Mammary epithelial cell (primary cell): ENCODE measurements around the gene GRPEL1.

Experiments
- CTCF ChIP-seq, 2 donors: IDR thresholded peaks in 1 of 2; conservative IDR thresholded peaks in 1 of 2; 2 replicates each; pipeline ENCODE4 v1.5.1; 2011 to 2012; ENCODE audit warnings: inconsistent platforms in 2 of 2, low read length in 2 of 2, mild to moderate bottlenecking in 2 of 2, control low read depth in 1 of 2, low read depth in 1 of 2; ENCODE audit not compliant: insufficient read depth in 1 of 2; ENCODE audit errors: extremely low read depth in 1 of 2
- EZH2 ChIP-seq: IDR thresholded peaks from 2 replicates; pipeline ENCODE4 v1.6.1; 2012; ENCODE audit warnings: low read length, inconsistent platforms, borderline replicate concordance

- TF ChIP-seq CTCF (conservative IDR thresholded peaks at IDR 0.05 in 1 of 2, IDR thresholded peaks at IDR 0.05 in 1 of 2; ENCODE audit: extremely low read depth in 1 of 2, insufficient read depth in 1 of 2, low read depth in 1 of 2, low read length in 2 of 2) (no peak), EZH2 (no peak)
Measured at GRCh38 chr4:7029921-7030320, 37.9 kb downstream of the GRPEL1 start.
